GM12865 (cell line): ENCODE measurements around the gene PCBP3.

Experiments used
- DNase-seq: peaks from one replicate; pipeline ENCODE4 v3.0.0; 2010; ENCODE audit warnings: low read depth
- H3K4me3 ChIP-seq: 2 replicates; pipeline ENCODE4 v1.5.1; 2011; ENCODE audit warnings: mild to moderate bottlenecking, low read depth, low read length, control low read depth
- CTCF ChIP-seq: IDR thresholded peaks from 2 replicates; pipeline ENCODE4 v1.5.1; 2011; ENCODE audit warnings: low read length, control low read depth, low read depth, inconsistent platforms; ENCODE audit not compliant: insufficient read depth; ENCODE audit errors: missing control alignments

PCBP3 gene

GRCh38 chr21:45906859-45907258 lies 263.3 kb downstream of the PCBP3 start:
- no peak for TF ChIP-seq CTCF
- H3K4me3 ChIP-seq = no peak overlapping the region
- no peak for DNase-seq

GRCh38 chr21:45908536-45909237 lies 265.2 kb downstream of the PCBP3 start:
- DNase-seq = no peak
- TF ChIP-seq CTCF = no peak
- H3K4me3 ChIP-seq = no peak overlapping the region

GRCh38 chr21:45909238-45909988 lies 265.9 kb downstream of the PCBP3 start:
- DNase-seq = no peak
- H3K4me3 ChIP-seq = no peak overlapping the region
- TF ChIP-seq CTCF = no peak

- TF ChIP-seq CTCF = no peak
Measured at GRCh38 chr21:45910155-45910547, 266.6 kb downstream of the PCBP3 start.

GRCh38 chr21:45910548-45911221 lies 267.2 kb downstream of the PCBP3 start:
- no peak for TF ChIP-seq CTCF
- DNase-seq = no peak
- H3K4me3 ChIP-seq = no peak overlapping the region

More at GRCh38 chr21:45910155-45910547, 266.6 kb downstream of the PCBP3 start:
- DNase-seq = no peak
- H3K4me3 ChIP-seq = no peak overlapping the region

- no peak overlapping the region for H3K4me3 ChIP-seq
- TF ChIP-seq CTCF = no peak
- DNase-seq = no peak
Measured at GRCh38 chr21:45911806-45912325, 268.3 kb downstream of the PCBP3 start.
